GM23248 (cell line): ENCODE data around the gene FCRLB. TPM values are rescaled to one million over a fixed set of nuclear protein-coding genes. Genes with fewer than 3 reads are reported as not detected.
"Not testable (repeated sequence)": the region's sequence is repeated elsewhere in the genome, so short reads cannot be mapped to it uniquely, and the experiment has no call there.

Experiments
- DNase-seq: peaks from one replicate; pipeline ENCODE4 v3.0.0-alpha.2; 2015
- H2AFZ ChIP-seq: fragments of 200-600 bp; sonication (generic); 2 replicates; pipeline ENCODE4 v1.6.1; 2016; ENCODE audit warnings: antibody characterized with exemption
- H3F3A ChIP-seq: fragments of 200-600 bp; sonication (generic); 2 replicates; pipeline ENCODE4 v1.6.1; 2016; ENCODE audit warnings: mild to moderate bottlenecking, antibody characterized with exemption, mixed run types; ENCODE audit not compliant: insufficient read depth
- H3K27ac ChIP-seq: fragments of 200-600 bp; sonication (generic); 2 replicates; pipeline ENCODE4 v1.5.1; 2016; ENCODE audit warnings: mild to moderate bottlenecking
- H3K27me3 ChIP-seq: fragments of 200-600 bp; sonication (generic); replicated peaks from 2 replicates; pipeline ENCODE4 v1.6.1; 2016; ENCODE audit warnings: mild to moderate bottlenecking; ENCODE audit not compliant: insufficient read depth
- H3K36me3 ChIP-seq: fragments of 200-600 bp; sonication (generic); 2 replicates; pipeline ENCODE4 v1.6.1; 2016; ENCODE audit warnings: low read depth, mild to moderate bottlenecking
- H3K4me1 ChIP-seq: fragments of 200-600 bp; sonication (generic); 2 replicates; pipeline ENCODE4 v1.6.1; 2016; ENCODE audit warnings: mild to moderate bottlenecking; ENCODE audit not compliant: insufficient read depth
- H3K4me2 ChIP-seq: fragments of 200-600 bp; sonication (generic); one replicate; pipeline ENCODE4 v1.6.1; 2016; ENCODE audit warnings: mild to moderate bottlenecking; ENCODE audit not compliant: unreplicated experiment
- H3K4me3 ChIP-seq: fragments of 200-600 bp; sonication (generic); 2 replicates; pipeline ENCODE4 v1.5.1; 2016; ENCODE audit warnings: mild to moderate bottlenecking
- H3K79me2 ChIP-seq: fragments of 200-600 bp; sonication (generic); 2 replicates; pipeline ENCODE4 v1.6.1; 2016; ENCODE audit warnings: mild to moderate bottlenecking; ENCODE audit not compliant: insufficient read depth
- H3K9ac ChIP-seq: fragments of 200-600 bp; sonication (generic); 2 replicates; pipeline ENCODE4 v1.6.1; 2016; ENCODE audit warnings: mild to moderate bottlenecking
- H3K9me2 ChIP-seq: fragments of 200-600 bp; sonication (generic); 2 replicates; pipeline ENCODE4 v1.6.1; 2016; ENCODE audit warnings: mixed run types, mild to moderate bottlenecking, moderate library complexity; ENCODE audit not compliant: insufficient read depth
- H3K9me3 ChIP-seq: fragments of 200-600 bp; sonication (generic); one replicate; pipeline ENCODE4 v1.6.1; 2017; ENCODE audit warnings: low read depth
- H4K20me1 ChIP-seq: fragments of 200-600 bp; sonication (generic); 2 replicates; pipeline ENCODE4 v1.6.0; 2016; ENCODE audit not compliant: insufficient read depth
- EZH2 ChIP-seq: fragments of 200-600 bp; sonication (generic); IDR thresholded peaks from 2 replicates; pipeline ENCODE4 v1.6.1; 2018; ENCODE audit warnings: antibody characterized with exemption, mild to moderate bottlenecking; ENCODE audit not compliant: insufficient read depth, poor library complexity, severe bottlenecking
- EZH2phosphoT487 ChIP-seq: fragments of 200-600 bp; sonication (generic); IDR thresholded peaks from 2 replicates; pipeline ENCODE4 v1.6.1; 2018; ENCODE audit warnings: antibody characterized with exemption, moderate library complexity, mild to moderate bottlenecking, low read depth; ENCODE audit not compliant: insufficient read depth
- WGBS, 2 experiments: methylation state at CpG; one replicate each; pipeline ENCODE4 v1.1.6; 2015 to 2017; ENCODE audit warnings: low lambda C conversion rate in 2 of 2, low coverage in 1 of 2; ENCODE audit errors: missing lambda C conversion rate in 2 of 2; 5-methylcytosine and 5-hydroxymethylcytosine counted together
- in situ Hi-C: fragments of 300-500 bp; cut with MboI; formaldehyde crosslinking; loops from 2 replicates; pipeline ENCODE4 v1.15.0; 2020
- polyA plus RNA-seq: library from polyadenylated mRNA; unstranded; fragments of >200 nt; fragmentation: Nextera tagmentation; extraction: Ambion mirVana; gene quantifications from 2 replicates; pipeline ENCODE4 v1.2.1, GENCODE V29; 2016
- total RNA-seq: library from RNA; depleted of rRNA; stranded (reverse); fragments of >200 nt; shearing (Covaris generic); gene quantifications from 2 replicates; pipeline ENCODE4 v1.2.3, GENCODE V29; 2014

Gene FCRLB
- total and polyA plus RNA-seq, 2 experiments from 2014 or later = 9.4 to 14.5 TPM

DNA sequence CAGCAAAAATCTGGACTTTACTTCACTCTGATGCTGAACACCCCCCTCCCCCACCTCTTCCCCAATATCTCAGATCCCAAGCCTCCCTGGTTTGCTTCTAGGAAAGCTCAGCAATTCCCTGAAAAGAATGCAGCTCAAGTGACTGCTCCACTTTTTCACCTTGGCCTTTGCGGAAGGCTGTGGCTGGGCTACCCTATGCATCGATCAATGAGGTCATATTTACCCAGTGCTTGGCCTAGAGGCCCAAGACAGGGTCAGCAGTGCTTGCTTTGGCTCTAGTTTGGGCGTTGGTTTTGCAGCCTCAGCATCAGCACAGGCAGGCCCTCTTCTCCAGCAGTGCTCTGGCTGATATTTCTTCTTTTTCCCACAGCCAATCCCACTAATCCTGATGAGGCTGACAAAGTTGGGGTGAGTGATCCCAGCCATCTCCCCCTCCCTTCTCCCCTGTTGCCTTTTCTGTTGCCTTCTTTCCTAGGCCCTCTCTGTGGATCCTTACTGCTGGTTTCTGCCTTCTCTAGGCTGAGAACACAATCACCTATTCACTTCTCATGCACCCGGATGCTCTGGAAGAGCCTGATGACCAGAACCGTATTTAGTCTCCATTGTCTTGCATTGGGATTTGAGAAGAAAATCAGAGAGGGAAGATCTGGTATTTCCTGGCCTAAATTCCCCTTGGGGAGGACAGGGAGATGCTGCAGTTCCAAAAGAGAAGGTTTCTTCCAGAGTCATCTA lies 44.2 kb upstream of the FCRLB start:
- in situ Hi-C loops = no loop called here
- Histone ChIP-seq H3K4me3 (no peak overlapping the region), H3F3A (no peaks in the 10 kb centered on the region), H3K36me3 (no peaks in the 10 kb centered on the region), H3K27me3 (no peaks in the 10 kb centered on the region), H2AFZ (no peak overlapping the region), H3K9me3 (no peaks in the 10 kb centered on the region), H3K4me2 (no peak overlapping the region), H3K27ac (no peak overlapping the region), H3K9ac (no peak overlapping the region), H4K20me1 (no peaks in the 10 kb centered on the region), H3K79me2 (no peaks in the 10 kb centered on the region), H3K9me2 (no peaks in the 10 kb centered on the region), H3K4me1 (no peaks in the 10 kb centered on the region)
- TF ChIP-seq EZH2 = no peak
- no peak for TF ChIP-seq EZH2phosphoT487
- no peak for DNase-seq
- 76 to 84% methylated on average over 5 of the region's 5 CpGs for WGBS, 2 experiments

GRCh38 chr1:161678500-161678899 lies 42.8 kb upstream of the FCRLB start:
- no peaks in the 10 kb centered on the region for H4K20me1 ChIP-seq
- no peaks in the 10 kb centered on the region for H3K36me3 ChIP-seq
- H3K9me3 ChIP-seq = no peaks in the 10 kb centered on the region
- H2AFZ ChIP-seq = no peak overlapping the region
- no peaks in the 10 kb centered on the region for H3K79me2 ChIP-seq
- no peak for TF ChIP-seq EZH2phosphoT487
- TF ChIP-seq EZH2 = no peak
- H3K9me2 ChIP-seq = no peaks in the 10 kb centered on the region
- no peaks in the 10 kb centered on the region for H3K4me1 ChIP-seq
- H3K9ac ChIP-seq = no peak overlapping the region
- H3K4me2 ChIP-seq = no peak overlapping the region
- no peaks in the 10 kb centered on the region for H3K27me3 ChIP-seq
- no peak overlapping the region for H3K4me3 ChIP-seq
- DNase-seq = no peak
- WGBS, 2 experiments = 97% methylated on average over 3 of the region's 3 CpGs
- in situ Hi-C loops = no loop called here
- H3F3A ChIP-seq = no peaks in the 10 kb centered on the region
- no peak overlapping the region for H3K27ac ChIP-seq

GRCh38 chr1:161681879-161682278 lies 39.5 kb upstream of the FCRLB start:
- peak overlapping the region; percentile 34; the same call in 1 of the 2 replicates for H2AFZ ChIP-seq
- no peaks in the 10 kb centered on the region for H3K9me3 ChIP-seq
- no peak overlapping the region for H3K4me2 ChIP-seq
- no peaks in the 10 kb centered on the region for H4K20me1 ChIP-seq
- H3K36me3 ChIP-seq = no peaks in the 10 kb centered on the region
- TF ChIP-seq EZH2phosphoT487 (no peak), EZH2 (no peak)
- no peaks in the 10 kb centered on the region for H3K79me2 ChIP-seq
- no peak overlapping the region for H3K9ac ChIP-seq
- no peaks in the 10 kb centered on the region for H3F3A ChIP-seq
- in situ Hi-C loops = no loop called here
- DNase-seq = no peak
- H3K27ac ChIP-seq = no peak overlapping the region
- H3K9me2 ChIP-seq = no peaks in the 10 kb centered on the region; the same call in 1 of the 2 replicates
- H3K4me3 ChIP-seq = no peak overlapping the region
- H3K27me3 ChIP-seq = no peaks in the 10 kb centered on the region
- WGBS, 2 experiments = 61 to 66% methylated on average over 3 of the region's 3 CpGs
- no peaks in the 10 kb centered on the region for H3K4me1 ChIP-seq

GRCh38 chr1:161688946-161689345 lies 32.4 kb upstream of the FCRLB start:
- Histone ChIP-seq H3K27ac (no peak overlapping the region), H3K27me3 (no peaks in the 10 kb centered on the region), H3K79me2 (no peaks in the 10 kb centered on the region), H3K4me3 (no peak overlapping the region), H3K36me3 (no peaks in the 10 kb centered on the region), H2AFZ (no peak overlapping the region; the same call in 1 of the 2 replicates), H4K20me1 (no peaks in the 10 kb centered on the region), H3K9me2 (no peaks in the 10 kb centered on the region; the same call in 1 of the 2 replicates), H3K9me3 (no peaks in the 10 kb centered on the region), H3F3A (no peaks in the 10 kb centered on the region), H3K4me2 (no peak overlapping the region), H3K4me1 (no peaks in the 10 kb centered on the region), H3K9ac (no peak overlapping the region)
- TF ChIP-seq EZH2phosphoT487 (no peak), EZH2 (no peak)
- in situ Hi-C loops = no loop called here
- no peak for DNase-seq
- 64 to 66% methylated on average over 3 of the region's 3 CpGs for WGBS, 2 experiments

- Histone ChIP-seq H3K4me2 (no peak overlapping the region), H3K4me1 (no peaks in the 10 kb centered on the region), H3K27ac (no peak overlapping the region), H3K27me3 (no peaks in the 10 kb centered on the region), H3K4me3 (no peak overlapping the region), H3F3A (no peaks in the 10 kb centered on the region), H3K9me3 (no peaks in the 10 kb centered on the region), H3K36me3 (no peaks in the 10 kb centered on the region), H3K79me2 (no peaks in the 10 kb centered on the region), H3K9me2 (no peaks in the 10 kb centered on the region), H2AFZ (no peak overlapping the region), H3K9ac (no peak overlapping the region), H4K20me1 (no peaks in the 10 kb centered on the region)
- no peak for DNase-seq
- TF ChIP-seq EZH2phosphoT487 (no peak), EZH2 (no peak)
- 45 to 48% methylated on average over 3 of the region's 3 CpGs for WGBS, 2 experiments
- in situ Hi-C loops = no loop called here
These were observed 29.5 kb upstream of the FCRLB start for GRCh38 chr1:161691846-161692245.

- in situ Hi-C loops, H3K9me3 ChIP-seq, H4K20me1 ChIP-seq, H3K27ac ChIP-seq, H3K27me3 ChIP-seq, H3K9me2 ChIP-seq, H3K4me2 ChIP-seq, H3K9ac ChIP-seq, H2AFZ ChIP-seq, H3F3A ChIP-seq, DNase-seq, H3K4me3 ChIP-seq, H3K36me3 ChIP-seq, H3K4me1 ChIP-seq, H3K79me2 ChIP-seq: not testable (repeated sequence)
- 73% methylated on average over 14 of the region's 14 CpGs for WGBS, 2 experiments
These were observed 28.2 kb upstream of the FCRLB start for GRCh38 chr1:161693020-161693712.
